ENCODE data around the gene EXOSC7.

Gene EXOSC7

GRCh38 chr3:44952689-44953088 is 23.4 kb upstream of the EXOSC7 start (continued):
- no peak for TF ChIP-seq ZC3H10 (CRISPR knock-in tag; IDR thresholded peaks at IDR 0.05)
- no peak for TF ChIP-seq ZFP3 (CRISPR knock-in tag; IDR thresholded peaks at IDR 0.05)

DNA sequence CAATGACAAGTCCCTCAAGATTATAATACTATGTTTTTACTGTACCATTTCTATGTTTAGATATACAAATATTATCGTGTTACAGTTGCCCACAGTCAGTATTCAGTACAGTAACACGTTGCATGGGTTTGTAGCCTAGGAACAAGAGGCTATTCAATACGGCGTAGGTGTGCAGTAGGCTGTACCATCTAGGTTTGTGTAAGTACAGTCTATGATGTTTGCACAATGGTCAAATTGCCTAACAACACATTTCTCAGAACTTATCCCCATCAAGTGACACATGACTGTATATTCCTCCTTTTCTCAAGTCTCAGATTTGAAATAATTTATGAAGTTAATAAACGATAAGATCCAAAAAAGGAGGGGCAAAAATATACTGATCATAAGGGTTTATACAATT is 21.7 kb upstream of the EXOSC7 start:
- TF ChIP-seq, protein P1, sequence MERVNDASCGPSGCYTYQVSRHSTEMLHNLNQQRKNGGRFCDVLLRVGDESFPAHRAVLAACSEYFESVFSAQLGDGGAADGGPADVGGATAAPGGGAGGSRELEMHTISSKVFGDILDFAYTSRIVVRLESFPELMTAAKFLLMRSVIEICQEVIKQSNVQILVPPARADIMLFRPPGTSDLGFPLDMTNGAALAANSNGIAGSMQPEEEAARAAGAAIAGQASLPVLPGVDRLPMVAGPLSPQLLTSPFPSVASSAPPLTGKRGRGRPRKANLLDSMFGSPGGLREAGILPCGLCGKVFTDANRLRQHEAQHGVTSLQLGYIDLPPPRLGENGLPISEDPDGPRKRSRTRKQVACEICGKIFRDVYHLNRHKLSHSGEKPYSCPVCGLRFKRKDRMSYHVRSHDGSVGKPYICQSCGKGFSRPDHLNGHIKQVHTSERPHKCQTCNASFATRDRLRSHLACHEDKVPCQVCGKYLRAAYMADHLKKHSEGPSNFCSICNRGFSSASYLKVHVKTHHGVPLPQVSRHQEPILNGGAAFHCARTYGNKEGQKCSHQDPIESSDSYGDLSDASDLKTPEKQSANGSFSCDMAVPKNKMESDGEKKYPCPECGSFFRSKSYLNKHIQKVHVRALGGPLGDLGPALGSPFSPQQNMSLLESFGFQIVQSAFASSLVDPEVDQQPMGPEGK (CRISPR knock-in tag; IDR thresholded peaks at IDR 0.05; ENCODE audit: borderline replicate concordance), result no peak
- TF ChIP-seq ISL1 (CRISPR knock-in tag; IDR thresholded peaks at IDR 0.05), result no peak
- no peak for TF ChIP-seq TOX (CRISPR knock-in tag; IDR thresholded peaks at IDR 0.05; ENCODE audit: borderline replicate concordance)
- no peak for TF ChIP-seq ZFP3 (CRISPR knock-in tag; IDR thresholded peaks at IDR 0.05)
- TF ChIP-seq CSDC2 (CRISPR knock-in tag; IDR thresholded peaks at IDR 0.05), result no peak
- ATAC-seq, result no peak

DNA sequence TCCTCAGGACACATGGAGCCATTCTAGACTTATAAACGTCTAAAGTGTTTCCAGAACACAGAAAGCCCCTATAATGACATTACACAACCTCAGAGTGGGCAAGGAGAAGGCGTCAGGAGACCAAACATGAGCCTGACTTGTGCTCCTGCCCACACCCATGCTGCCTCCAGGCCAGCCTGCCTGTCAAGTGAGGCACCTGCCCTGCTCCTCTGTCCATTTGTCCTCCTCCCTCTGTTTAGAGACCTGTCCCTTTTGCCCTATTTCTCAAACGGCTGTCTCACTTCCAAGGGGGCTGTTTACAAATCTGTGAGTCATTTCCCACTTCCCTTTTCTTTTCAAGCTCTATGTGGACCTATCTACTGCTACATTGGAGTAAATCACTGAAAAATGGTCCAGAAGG is 21.1 kb upstream of the EXOSC7 start:
- no peak for ATAC-seq
- TF ChIP-seq ZFP30 (CRISPR knock-in tag; IDR thresholded peaks at IDR 0.05) (no peak), ISL1 (CRISPR knock-in tag; IDR thresholded peaks at IDR 0.05) (no peak), TCF4 (CRISPR knock-in tag; IDR thresholded peaks at IDR 0.05; ENCODE audit: borderline replicate concordance) (no peak), SNAI2 (CRISPR knock-in tag; IDR thresholded peaks at IDR 0.05) (no peak), CSRNP3 (CRISPR knock-in tag; IDR thresholded peaks at IDR 0.05) (no peak), GLIS3 (CRISPR knock-in tag; IDR thresholded peaks at IDR 0.05) (no peak), OSR1 (CRISPR knock-in tag; IDR thresholded peaks at IDR 0.05) (no peak), ZNF565 (CRISPR knock-in tag; conservative IDR thresholded peaks at IDR 0.05; ENCODE audit: low read depth) (no peak)
- TF ChIP-seq, protein P2, sequence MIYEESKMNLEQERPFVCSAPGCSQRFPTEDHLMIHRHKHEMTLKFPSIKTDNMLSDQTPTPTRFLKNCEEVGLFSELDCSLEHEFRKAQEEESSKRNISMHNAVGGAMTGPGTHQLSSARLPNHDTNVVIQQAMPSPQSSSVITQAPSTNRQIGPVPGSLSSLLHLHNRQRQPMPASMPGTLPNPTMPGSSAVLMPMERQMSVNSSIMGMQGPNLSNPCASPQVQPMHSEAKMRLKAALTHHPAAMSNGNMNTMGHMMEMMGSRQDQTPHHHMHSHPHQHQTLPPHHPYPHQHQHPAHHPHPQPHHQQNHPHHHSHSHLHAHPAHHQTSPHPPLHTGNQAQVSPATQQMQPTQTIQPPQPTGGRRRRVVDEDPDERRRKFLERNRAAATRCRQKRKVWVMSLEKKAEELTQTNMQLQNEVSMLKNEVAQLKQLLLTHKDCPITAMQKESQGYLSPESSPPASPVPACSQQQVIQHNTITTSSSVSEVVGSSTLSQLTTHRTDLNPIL (CRISPR knock-in tag; IDR thresholded peaks at IDR 0.05; ENCODE audit: low read depth), result no peak

DNA sequence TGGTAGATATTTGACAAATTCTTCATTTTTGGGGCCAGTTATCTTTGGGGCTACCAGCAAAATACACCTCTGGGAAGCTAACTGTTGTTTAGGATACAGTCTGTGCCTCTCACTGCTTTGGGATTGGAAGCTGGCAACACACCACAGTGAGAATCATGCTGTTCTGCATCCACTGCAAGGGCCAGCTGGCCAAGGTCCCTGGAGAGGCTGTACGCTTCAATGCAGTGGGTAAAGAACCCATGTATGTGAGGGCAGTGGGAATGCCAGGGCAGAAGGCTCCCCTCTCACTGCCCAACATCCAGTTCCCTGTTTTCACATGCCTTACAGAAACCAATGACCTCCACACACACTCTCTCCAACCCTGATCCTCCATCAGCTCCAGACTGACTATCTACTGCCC is 20.1 kb upstream of the EXOSC7 start:
- ATAC-seq, result no peak

More for the DNA sequence above, 20.1 kb upstream of the EXOSC7 start:
- TF ChIP-seq TSHZ2 (CRISPR knock-in tag; IDR thresholded peaks at IDR 0.05) (no peak), ZC3H10 (CRISPR knock-in tag; IDR thresholded peaks at IDR 0.05) (no peak), TOX (CRISPR knock-in tag; IDR thresholded peaks at IDR 0.05; ENCODE audit: borderline replicate concordance) (no peak), ZNF70 (CRISPR knock-in tag; IDR thresholded peaks at IDR 0.05) (no peak), CSDC2 (CRISPR knock-in tag; IDR thresholded peaks at IDR 0.05) (no peak), ZFP3 (CRISPR knock-in tag; IDR thresholded peaks at IDR 0.05) (no peak), ZFP30 (CRISPR knock-in tag; IDR thresholded peaks at IDR 0.05) (no peak), TCF4 (CRISPR knock-in tag; IDR thresholded peaks at IDR 0.05; ENCODE audit: borderline replicate concordance) (no peak), ZNF565 (CRISPR knock-in tag; conservative IDR thresholded peaks at IDR 0.05; ENCODE audit: low read depth) (no peak), ZNF8 (CRISPR knock-in tag; IDR thresholded peaks at IDR 0.05) (no peak), SNAI2 (CRISPR knock-in tag; IDR thresholded peaks at IDR 0.05) (no peak), ESRRG (CRISPR knock-in tag; IDR thresholded peaks at IDR 0.05) (no peak), ARNTL (CRISPR knock-in tag; IDR thresholded peaks at IDR 0.05; ENCODE audit: borderline replicate concordance, low read depth) (no peak)
